Inflammatory macrophage treated with lipopolysaccharide for 4 hours (primary cell): ENCODE results near the gene KLK12.

Experiments used
- DNase-seq: peaks from one replicate; pipeline ENCODE4 v3.0.0-alpha.2; 2020

The KLK12 gene, protein sequence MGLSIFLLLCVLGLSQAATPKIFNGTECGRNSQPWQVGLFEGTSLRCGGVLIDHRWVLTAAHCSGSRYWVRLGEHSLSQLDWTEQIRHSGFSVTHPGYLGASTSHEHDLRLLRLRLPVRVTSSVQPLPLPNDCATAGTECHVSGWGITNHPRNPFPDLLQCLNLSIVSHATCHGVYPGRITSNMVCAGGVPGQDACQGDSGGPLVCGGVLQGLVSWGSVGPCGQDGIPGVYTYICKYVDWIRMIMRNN

DNA sequence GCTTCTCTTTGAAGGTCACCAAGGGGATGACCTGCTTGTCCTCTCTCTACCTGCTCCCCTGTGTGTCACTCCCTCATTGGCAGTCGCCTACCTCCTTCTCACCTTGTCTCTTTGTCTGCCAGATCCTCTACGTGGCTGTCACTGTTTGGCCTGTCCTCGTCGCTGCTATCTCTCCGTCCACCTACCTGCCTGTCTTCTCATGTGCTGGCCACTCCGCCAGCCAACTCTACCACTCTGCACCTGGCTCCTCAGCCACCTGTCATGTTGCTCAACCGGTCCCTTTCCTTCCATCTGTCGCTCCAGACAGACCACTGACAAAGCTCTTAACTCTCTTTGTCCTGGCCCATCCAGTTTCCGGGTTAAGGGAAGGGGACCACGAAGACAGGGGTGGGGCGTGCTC, at the start of gene KLK12:
KLK12 (minus strand) TSS at position 299 of the 400 bp plus-strand sequence. CDS start 381 bp downstream, outside the sequence.
- DNase-seq, result no peak

GRCh38 chr19:51084505-51084904, 49.7 kb upstream of the KLK12 start:
- DNase-seq, result no peak

DNA sequence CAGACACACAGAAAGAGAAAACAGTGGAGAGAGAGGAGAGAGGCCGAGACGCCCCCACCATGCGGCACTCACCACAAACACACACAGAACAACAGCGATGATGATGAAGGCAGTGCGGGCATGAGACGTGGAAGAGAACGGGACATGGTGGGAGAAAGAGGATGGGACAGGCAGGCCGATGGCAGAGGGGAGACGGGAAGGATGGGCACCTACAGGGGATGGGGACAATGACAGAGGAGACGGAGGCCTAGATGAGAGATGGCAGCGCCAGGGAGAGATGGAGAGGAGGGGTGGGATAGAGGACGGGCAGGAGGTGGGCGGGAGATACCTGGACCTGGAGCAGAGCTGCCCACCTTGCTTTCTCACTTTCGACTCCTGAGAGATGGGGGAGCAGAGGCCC, 49.0 kb upstream of the KLK12 start:
- DNase-seq, result no peak

- DNase-seq, result no peak
Measured at GRCh38 chr19:51083181-51083580, 48.4 kb upstream of the KLK12 start.

- DNase-seq, result no peak
Measured at GRCh38 chr19:51082611-51083010, 47.8 kb upstream of the KLK12 start, which contains the start of gene KLK14. Gene KLK14 (minus strand): TSS chr19:51082887. CDS start chr19:51082614, 273 bp downstream.

GRCh38 chr19:51081476-51081875, 46.7 kb upstream of the KLK12 start:
- no peak for DNase-seq

DNA sequence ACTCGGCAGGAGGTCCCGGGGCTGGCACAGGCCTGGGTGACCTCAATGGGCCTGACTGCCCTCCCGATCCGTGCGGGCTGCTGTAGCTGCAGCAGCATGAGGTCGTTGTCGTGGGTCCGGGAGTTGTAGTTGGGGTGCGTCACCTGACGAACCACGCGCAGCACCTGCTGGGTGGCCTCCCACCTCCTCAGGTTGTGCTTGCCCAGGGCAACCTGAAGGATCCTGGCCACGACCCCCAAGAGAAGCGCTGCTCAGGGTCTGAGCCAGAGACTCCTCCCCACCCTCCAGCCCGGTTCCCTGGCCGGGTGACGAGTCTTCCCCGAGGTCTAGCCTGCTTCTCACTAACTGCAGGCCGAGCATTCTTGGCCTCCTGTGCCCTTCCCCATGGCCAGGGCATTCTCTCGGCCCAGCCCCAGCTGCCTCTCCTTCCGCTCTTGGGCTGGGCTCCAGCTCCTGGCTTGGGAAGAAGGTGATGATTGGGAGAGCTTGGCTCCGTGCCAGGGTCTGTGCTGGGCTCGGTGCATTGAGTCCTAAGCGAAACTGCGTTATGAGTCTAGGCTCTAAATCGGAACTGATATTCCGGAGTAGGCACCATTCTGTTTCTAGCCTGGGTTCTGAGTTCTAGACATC, 44.8 kb upstream of the KLK12 start:
- DNase-seq, result no peak

- no peak for DNase-seq
Measured at GRCh38 chr19:51078731-51079130, 43.9 kb upstream of the KLK12 start.

- no peak for DNase-seq
Measured at GRCh38 chr19:51078104-51078503, 43.3 kb upstream of the KLK12 start.

DNA sequence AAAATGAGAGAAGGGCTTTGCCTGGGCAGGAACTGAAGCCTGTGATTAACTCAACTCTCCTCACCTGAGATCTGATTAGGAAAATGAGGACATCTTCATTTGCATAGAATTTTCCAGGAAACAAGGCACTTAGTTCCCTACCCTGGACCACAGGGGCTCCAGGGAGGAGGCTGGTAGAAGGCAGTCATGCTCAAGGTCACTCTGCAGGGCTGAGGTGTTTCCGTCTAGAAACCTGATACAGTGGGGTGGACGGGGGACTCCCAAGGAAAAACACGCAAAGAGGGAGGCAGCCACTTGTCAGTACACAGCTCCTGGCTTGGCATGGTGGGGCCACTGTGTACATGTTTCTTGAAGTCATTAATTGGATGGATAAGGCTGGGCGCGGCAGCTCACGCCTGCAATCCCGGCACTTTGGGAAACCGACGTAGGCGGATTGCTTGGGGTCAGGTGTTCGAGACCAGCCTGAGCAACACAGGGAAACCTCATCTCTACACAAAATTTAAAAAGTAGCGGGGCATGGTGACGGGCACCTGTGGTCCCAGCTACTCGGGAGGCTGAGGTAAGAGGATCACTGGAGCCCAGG, 41.9 kb upstream of the KLK12 start:
- no peak for DNase-seq

DNA sequence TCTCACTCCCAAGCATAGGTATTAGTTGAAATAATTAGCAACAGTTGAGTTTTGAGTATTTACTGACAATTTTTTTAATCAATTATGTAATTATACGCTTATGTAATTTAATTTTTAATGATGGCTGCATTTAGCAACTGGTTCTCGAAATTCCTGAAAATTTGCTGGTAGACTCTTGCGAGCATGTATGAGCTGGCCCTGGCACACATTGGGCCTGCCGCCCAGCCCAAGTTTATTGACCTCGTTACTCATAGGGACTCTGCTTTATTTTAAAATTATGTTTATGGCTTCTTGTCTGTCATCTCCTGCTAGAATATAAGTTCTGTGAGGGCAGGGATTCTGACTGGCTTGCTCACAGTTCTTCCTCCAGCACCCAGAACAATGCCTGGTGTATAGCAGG, 41.2 kb upstream of the KLK12 start:
- DNase-seq, result no peak

- DNase-seq, result no peak
Measured at GRCh38 chr19:51071095-51071405, 36.2 kb upstream of the KLK12 start.

- DNase-seq, result no peak
Measured at GRCh38 chr19:51070334-51071094, 35.7 kb upstream of the KLK12 start.

- DNase-seq, result no peak
Measured at GRCh38 chr19:51066393-51067186, 31.8 kb upstream of the KLK12 start.

GRCh38 chr19:51065221-51065960, 30.6 kb upstream of the KLK12 start:
- no peak for DNase-seq

- DNase-seq, result no peak
Measured at GRCh38 chr19:51064534-51065220, 29.9 kb upstream of the KLK12 start, which contains the start of gene KLK13. Gene KLK13 (minus strand): TSS chr19:51065092. CDS start chr19:51065067, 25 bp downstream.

- DNase-seq, result no peak
Measured at GRCh38 chr19:51063664-51064063, 28.9 kb upstream of the KLK12 start.

DNA sequence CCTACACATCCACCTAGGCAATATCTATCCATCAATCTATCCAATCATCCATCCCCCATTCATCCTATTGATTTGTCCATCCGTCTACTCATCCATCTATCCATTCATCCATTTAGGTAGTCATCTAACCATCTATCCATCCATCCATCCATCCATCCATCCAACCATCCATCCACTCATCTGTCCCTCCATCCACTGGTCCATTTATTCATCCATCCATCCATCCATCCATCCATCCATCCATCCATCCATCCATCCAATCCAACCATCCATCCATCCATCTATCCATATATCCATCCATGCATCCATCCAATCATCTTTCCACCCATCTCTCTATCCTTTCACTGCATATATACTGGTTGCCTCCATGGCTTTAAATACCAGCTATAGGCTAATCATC, 26.2 kb upstream of the KLK12 start:
- DNase-seq, result no peak

GRCh38 chr19:51060336-51060735, 25.5 kb upstream of the KLK12 start:
- DNase-seq, result no peak

- no peak for DNase-seq
Measured at GRCh38 chr19:51059715-51060114, 24.9 kb upstream of the KLK12 start.

DNA sequence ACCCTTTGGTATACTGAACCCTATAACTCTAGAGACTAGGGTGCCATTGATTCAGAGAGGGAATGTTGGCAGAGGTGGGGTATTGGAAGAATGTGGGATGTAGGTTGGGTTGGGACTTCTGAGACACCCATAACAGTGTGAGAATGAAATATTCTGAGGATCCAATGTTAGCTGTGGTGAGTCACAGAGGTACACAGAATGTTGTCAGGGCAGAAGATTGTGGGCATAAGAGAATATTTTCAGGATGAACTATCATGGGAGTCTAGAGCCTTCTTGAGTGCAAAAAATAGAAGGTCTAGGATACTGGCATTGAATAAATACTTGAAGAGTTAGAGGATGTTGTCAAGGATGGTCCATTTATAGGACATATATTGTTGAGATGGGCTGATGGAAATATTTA, 21.1 kb upstream of the KLK12 start:
- no peak for DNase-seq

GRCh38 chr19:51047031-51047335, 12.2 kb upstream of the KLK12 start:
- no peak for DNase-seq
